Muscle of arm (tissue), 12 donors: Measurements from ENCODE around the gene RCOR3. TPM values are rescaled to one million over a fixed set of nuclear protein-coding genes. Genes with fewer than 3 reads are reported as not detected.

ENCODE experiments used
- polyA plus RNA-seq, 12 donors: library from polyadenylated mRNA; unstranded; fragments of 120-200 nt; gene quantifications; one replicate each; pipeline ENCODE4 v1.2.1, GENCODE V29; 2013; ENCODE audit not compliant: insufficient read length in 12 of 12

RCOR3 gene
- polyA plus RNA-seq, 12 donors, result 37.6 to 76.9 (median 59.6) TPM; not detected in 1

Other genes starting within 250 kb of the RCOR3 start
- under 1 TPM in 10 of 12 donors, not detected in 2; 0.19 to 0.63 (median 0.35) TPM for gene KCNH1, start 125.2 kb upstream of the RCOR3 start, polyA plus RNA-seq
- gene TRAF5, start 67.5 kb downstream of the RCOR3 start, polyA plus RNA-seq, result 10 to 100 TPM in 11 of 12 donors, not detected in 1; 15.4 to 41.8 (median 23.2) TPM
- 1 to 10 TPM in 6 of 12 donors, under 1 TPM in 4, not detected in 2; 0.34 to 1.9 (median 1.2) TPM for gene RD3, start 232.8 kb downstream of the RCOR3 start, polyA plus RNA-seq